GM21529 (cell line): ENCODE results near the gene FNTB.
A peak's percentile ranks its signal among the peaks of the same experiment; 100 is the strongest.

Experiments
- ATAC-seq: cut with Tn5 transposase; IDR thresholded peaks from one replicate; pipeline ENCODE4 v1.9.1; 2021; ENCODE audit not compliant: unreplicated experiment

Gene FNTB

DNA sequence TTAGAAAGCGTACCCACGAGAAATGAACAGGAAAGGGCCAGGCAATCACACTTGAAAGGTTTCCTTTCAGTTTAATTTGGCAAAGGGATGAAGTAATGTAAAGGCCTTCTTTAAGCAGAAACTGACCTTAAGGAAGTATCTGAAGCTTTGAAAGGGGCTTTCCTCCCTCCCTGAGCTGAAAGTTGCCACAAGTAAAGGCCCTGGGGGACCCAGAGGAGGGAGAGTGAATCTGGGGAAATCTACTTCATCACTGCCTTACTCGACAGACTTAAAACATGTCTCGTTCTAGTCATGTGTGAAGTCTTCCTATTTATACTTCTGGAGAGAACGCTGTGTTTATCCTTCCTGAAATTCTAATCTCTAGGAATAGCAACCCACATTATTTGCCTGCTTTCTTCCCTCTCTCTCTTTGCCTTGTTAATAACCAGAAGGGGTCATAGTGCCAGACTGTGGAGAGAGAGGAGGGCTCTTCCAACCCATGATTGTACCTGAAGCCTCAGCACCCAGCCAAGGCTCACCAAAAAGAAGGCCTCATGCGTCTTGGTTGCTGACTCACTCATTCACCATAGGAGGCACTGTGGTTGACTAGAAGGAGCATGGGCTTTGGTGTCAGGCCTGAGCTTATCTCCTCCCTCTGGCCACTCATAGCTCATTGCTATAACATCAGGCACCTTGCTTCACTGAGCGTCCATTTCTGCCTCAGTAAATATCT lies 33.9 kb upstream of the FNTB start:
- ATAC-seq, result peak; percentile 56

DNA sequence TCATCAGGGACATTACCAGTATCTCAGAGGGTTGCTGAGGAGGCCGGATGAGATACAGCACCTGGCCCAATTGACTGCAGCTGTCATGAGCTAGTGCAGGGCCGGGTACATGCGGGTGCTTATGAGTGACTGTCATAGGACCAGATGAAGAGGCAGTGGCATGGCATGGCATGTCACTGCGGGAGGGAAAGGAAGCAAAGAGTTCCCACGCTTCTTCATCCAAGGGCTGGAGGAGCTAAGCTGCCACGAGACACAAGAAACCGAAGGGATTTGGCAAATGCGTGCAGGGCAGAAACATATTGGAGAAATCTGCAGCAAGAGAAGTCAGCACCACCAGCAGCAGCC lies 33.4 kb upstream of the FNTB start:
- no peak for ATAC-seq

DNA sequence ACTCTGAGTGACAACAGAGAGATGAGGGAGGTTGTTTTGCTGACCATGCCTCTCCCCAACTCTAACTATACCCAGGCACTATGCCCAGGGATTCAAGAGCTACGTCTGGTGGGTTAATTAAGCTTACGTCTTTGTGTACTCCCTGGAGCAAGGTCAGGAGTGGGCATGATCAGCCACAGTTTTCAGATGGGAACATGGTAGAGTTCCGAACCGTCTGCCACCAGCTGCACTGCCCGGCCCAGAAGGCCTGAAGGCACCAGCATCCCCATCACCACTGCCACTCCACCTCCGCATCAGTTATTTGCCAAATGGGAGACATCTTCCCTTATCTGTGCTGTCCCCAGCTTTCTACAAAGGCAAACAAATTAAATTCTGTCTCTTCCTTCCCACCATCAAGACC lies 33.0 kb upstream of the FNTB start:
- ATAC-seq, result no peak

DNA sequence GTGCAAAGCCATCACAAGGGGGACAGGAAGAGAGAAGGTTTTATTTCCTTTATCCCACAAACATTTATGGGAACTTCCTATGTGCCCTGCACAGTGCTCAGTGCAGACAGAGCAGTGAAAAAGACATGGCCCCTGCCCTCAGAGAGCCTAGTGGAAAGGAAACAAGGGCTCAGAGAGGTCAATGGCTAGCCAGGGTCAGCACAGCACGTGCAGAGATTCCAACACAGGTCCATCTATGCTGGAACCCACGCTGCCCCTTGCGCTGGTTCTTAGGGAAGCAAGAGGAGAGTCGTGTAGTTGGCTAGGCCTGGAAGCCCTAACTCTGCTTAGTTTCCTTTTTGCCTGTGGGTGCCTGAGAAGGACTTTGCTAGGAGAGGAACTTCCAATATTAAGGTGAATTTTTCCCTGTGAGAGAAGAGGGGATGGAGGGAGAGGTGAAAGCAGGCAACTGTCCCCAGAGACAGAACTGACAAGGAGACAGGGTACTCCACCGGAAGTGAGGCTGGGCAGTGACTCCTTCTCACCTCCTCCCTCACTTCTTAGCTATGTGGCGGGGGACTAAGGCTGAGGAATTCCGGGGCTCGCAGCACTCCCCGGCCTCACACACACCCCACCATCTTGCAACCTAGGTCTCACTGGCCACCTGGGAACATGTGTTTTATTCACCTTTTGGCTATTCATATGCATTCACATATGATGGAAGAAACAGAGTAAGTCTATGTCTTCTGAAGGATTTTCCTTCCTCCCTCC lies 32.0 kb upstream of the FNTB start:
- no peak for ATAC-seq

DNA sequence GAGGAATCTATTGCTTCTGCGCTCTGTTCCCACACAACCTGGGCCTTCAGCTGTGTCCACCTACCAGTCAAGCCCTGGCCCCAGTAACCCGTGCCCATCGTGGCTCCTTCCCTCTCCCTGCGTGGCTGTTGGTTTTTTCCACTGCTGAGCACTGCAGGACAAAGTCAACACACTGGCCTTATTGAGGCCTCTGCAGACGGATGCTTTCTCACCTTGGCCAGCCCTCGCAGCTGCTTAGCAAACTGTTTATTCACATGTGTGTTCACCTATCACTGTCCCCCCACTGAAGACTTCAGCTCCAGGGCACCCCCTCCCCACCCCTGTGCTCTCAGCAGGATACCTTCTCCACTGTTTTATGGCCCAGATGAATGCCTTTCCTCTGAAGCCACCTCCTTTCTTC lies 31.4 kb upstream of the FNTB start:
- no peak for ATAC-seq

DNA sequence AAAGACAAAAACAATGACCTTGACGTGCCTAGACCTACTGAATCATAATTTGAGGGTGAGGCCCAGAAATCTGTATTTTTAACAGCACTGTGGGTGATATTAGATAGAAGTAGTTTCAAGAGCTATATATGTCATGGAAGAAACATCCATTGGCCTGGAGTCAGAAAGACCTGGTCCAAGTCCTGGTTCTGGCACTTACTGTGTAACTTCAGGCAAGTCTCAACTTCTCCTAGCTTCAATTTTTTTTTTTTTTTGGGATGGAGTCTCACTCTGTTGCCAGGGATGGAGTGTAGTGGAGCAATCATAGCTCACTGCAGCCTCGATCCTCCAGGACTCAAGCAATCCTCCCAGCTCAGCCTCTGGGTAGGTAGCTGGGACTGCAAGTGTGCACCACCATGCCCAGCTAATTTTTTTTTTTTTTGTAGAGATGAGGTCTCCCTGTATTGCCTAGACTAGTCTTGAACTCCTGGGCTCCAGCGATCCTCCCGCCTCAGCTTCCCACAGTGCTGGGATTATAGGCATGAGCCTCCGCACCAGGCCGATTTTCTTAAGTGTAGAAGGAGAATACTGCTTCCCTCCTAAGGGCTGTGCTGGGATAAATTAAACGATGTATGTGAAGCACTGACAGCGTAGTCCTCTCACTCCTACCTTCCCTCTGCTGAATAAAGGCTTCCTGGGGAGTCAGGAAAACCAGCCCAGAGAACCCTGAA lies 29.8 kb upstream of the FNTB start:
- ATAC-seq, result no peak

DNA sequence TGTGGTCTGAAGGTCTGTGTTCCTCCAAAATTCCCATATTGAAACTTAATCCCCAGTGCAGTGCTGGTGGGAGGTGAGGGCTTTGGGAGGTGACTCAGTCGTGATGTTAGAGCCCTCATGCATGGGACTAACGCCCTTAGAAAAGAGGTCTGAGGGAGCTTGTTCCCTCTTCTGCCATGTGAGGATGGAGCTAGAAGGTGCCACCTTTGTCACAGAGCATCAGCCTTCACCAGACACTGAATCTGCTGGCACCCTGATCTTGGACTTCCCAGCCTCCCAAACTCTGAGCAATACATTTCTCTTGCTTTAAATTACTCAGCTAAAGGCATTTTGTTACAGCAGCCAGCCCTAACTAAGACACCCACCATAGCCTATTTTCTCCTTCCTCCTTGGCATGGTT lies 28.5 kb upstream of the FNTB start:
- no peak for ATAC-seq

DNA sequence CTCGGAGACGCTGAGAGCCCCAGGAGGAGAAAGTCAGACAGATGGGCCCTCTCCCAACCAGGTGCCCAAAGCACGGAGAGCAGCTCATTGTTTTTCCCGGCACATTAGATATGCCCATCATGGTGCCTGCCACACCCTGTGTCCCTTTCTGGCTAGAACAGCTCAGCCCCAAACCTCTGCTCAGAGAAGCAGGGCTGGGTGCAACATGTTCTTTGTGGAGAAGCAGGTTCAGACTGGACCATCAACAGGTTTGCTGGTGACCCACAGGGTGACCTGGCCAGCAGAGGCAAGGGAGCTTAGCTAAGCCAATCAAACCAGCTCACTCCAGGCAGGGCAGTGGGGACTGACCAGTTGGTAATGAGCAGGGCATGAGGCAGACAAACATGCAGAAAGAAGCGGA lies 28.0 kb upstream of the FNTB start:
- no peak for ATAC-seq

DNA sequence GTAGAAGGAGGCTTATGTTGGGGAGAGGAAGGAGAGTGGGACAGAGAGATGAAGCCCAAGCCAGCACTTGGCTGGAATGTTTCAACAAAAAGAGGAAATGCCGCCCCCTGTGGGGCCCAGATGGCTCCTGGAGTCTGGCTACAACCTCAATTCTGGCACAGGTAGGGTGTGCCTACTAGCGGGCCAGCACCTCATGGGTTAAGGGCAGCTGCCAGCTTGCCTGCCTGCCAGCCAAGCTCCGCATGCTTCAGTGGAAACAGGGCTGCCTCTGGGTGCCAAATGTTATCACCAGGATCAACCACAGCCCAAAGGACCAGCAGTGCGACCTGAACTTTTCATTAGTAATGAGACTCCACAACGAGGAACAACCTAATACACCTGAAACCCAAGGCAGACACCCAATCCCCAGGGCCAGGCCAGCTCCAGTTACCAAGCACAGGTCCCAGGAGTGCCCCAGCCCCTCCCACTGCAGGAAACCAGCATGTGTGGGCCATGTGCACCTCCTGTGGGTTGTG lies 25.9 kb upstream of the FNTB start:
- ATAC-seq, result no peak

DNA sequence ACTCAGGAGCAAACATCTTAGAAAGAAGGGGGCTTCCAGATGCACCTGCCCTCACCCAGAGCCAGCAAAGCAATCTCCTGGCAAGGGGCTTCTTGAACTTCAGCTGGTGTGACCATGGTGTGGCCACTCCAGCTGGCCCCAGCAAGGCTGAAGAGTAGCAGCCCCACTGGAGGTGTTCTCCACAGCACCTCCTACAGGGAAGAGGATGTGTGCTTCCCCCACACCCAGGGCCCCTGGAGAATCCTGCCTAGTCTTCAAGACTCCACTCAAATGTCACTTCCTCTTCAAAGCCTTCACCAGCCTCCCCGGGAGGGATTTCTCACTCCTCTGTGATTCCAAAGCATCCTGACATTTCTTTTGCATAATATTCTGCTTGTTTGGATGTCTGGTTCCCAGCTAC lies 23.1 kb upstream of the FNTB start:
- ATAC-seq, result no peak

DNA sequence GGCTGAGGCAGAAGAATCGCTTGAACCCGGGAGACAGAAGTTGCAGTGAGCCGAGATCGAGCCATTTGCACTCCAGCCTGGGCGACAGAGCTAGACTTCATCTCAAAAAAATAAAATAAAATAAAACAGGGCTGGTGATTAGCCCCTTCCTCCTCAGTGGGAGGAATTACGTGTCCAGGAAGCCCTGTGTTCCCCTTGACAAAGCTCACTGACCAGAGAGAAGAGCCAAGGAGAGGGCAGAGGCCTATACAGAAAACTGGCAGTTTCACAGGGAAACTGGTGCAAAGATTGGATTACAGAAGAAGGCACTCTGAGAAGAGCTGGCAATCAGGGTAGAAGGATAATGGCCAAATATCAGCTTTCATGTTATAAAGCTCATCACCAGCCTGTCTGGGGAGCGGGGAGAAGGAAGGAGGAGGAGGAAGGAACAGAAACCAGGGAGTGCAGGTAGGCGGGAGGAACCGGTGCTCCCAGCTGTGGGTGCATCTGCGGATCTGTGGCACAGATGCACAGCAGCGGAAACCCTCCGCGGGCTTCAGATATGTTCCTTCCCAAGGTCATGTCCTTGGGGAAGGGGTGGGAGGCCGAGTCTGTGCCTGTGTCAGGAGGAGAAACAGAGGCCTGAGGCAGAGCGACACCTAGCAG lies 21.2 kb upstream of the FNTB start:
- ATAC-seq, result no peak

DNA sequence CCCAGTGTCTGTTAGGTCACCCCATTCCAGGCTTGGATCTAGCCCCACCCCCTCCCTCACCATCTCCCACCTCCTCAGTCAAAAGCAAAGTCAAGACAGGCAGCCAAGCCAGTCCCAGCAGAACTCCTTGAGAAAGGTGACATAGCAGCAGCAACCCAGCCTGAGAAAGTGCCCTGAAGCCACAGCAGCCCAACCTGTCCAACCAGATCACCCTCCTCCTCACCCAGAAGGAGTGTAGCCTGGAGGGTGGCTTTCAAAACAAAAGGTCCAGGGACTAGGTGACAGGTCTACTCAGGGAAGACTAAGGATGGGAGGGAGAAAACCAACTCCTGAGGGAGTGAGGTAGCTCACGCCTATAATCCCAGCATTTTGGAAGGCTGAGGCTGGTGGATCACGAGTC lies 19.7 kb upstream of the FNTB start:
- ATAC-seq, result no peak

DNA sequence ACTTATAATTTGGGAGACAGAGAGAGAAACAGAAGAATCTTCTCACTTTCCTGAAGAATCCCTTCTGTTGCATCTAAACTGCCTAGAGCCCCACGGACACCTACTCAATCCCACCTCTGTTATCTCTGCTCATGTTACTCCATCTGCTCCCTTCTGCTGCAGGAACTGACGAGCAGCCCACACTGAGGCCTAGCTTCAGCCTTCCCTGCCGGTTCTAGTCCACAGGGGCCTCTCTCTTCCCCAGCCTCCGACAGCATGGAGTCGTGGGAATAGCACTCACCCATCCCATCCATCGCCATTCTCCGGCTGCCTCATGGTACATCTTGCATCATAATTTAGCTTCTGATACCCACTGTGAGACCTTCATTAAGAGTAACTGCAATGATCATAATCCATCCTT lies 18.5 kb upstream of the FNTB start:
- ATAC-seq, result no peak

DNA sequence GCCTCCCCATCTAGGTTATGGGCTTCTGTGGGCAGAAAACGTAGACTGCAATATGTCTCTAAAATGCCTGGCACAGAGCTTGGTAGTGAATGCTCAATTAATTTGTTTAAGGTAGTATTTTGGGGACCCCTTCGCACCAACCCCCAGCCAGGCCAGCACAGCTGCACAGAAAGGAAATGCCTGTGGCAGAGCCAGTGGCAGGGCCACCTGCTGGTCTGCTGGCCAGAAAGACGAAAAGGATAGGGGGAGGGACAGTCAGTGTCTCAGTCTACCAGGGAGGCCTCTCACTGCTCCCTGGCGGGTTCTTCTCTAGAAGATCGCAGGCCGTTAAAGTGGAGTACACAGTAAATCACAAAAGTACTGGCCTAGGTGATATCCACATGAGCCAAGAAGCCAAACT lies 18.0 kb upstream of the FNTB start:
- ATAC-seq, result no peak

DNA sequence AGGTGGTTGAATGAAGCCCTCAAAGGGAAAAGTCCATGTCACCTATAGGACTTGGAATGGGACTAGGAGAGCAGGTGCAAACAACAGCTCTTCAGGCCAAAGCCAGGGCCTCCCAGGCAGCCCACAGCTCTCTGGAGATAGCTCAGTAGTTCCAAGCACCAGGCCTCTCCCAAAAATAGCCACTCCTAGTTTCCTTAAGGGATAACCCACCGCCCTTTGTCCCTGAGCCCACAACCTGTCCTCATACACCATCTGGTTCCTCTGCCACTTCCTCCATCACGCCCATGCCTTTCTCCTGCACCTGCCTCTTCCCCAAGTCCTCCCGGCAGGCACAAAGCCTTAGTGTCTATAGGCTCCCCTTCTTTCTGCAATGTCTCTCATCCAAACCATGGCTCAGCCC lies 16.7 kb upstream of the FNTB start:
- no peak for ATAC-seq

DNA sequence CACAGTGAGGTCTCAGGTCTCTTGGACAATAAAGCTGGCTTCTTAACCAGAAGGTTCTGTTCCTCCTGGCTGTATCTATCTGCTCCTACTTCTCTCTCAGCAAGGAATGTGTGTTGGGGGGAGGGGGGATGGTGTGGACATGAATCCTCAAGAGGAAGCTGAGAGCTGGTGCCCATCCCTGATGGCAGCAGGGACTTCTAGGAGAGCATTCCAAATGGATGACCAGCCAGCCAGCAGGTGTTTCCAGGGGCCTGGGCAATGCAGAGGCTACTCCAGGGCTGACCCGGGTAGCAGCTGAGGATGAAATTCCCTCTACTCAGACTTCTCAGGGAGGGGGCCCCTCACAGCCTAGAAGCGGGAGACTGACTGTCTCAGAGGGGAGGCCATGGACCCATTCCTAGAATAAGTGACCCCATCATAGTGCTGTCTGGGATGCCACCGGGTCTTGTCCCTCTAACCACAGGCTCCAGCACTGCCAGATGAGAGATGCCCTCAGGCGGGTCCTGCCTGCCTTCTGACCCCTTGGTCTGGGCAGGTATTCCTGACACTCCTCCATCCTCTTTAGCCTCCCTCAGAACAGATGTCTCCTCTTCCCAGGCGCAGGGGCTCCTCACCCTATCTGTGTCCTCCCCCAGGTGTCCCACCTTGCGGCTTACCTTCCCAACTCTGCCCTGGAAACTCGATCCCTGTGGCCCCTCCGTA lies 15.8 kb upstream of the FNTB start:
- no peak for ATAC-seq

DNA sequence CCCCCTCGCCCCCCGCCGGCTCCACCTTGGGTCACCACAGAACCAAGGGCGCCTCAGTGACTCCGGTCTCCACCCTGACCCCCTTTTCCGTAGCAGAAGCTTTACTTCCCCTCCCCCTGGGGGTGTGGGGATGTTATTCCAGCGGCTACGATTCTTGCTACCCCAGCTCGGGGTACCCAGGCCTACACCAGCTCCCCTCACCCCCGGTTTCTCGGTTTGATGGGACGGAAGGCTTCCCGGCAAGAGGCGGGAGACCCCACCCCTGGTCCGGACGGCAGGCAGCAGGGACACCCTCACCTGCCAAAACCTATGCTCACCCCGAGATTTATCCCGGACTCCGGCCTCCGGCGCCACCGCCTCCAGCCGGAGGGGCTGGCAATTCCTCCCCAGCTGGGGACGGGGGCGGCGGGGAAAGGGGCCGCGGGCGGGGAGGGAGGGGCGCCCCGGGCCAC lies 15.2 kb upstream of the FNTB start:
- ATAC-seq, result no peak

DNA sequence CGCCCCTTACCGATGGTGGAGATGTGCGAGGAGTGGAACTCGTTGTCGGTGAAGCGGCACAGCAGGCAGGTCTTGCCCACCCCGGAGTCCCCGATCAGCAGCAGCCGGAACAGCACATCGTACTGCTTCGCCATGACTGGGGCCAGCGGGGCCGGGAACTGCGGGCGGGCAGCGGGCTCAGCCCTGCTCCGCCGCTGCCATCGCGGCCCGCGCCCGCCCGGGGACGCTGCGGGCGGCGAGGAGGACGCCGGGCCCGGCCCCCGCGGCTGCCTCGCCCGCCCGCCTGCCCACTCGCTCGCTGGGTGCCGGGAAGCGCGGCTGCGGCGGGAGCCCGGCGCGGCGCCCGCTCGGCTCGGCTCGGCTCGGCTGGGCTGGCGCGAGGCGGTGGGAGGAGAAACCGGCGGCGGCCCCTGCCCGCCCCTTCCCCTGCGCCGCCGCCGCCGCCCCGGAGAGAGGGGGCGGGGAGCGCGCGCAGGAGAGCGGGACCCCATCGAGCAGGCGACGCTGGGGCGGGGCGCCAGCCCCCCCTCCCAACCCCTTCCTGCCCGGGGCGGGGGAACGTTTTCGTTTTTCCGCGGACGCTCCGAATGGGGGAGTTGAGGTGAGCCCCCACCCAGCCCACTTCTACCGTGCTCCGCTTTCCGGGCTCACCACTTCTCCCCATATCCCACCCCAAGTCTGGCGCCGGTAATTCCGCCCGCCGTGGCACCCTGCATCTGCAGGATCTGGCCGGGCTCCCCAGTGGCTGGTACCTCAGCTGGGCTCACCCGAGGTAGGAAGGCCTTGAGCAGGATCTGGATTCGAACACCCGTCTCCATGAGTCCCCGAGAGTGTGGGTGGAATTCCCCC lies 14.5 kb upstream of the FNTB start, which contains the start of gene RAB15:
Gene RAB15, minus strand, starts transcription at position 394 of the 849 bp plus-strand sequence. Its CDS starts 260 bp downstream, at position 134.
- peak; percentile 47 for ATAC-seq

DNA sequence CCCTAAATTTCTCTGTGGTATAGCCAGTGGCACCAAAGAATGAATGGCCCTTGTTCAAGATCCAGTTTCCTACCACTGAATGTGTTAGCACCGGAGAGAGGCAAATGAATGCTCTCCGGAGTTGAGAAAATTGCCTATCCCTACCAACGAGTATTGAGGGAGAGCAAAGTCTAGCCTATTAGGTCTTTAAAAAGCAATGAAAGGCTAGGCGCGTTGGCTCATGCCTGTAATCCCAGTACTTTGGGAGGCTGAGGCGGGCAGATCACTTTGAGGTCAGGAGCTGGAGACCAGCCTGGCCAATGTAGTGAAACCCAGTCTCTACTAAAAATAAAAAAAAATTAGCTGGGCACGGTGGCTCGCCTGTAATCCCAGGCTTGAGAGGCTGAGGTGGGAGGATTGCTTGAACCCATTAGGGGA lies 13.7 kb upstream of the FNTB start:
- ATAC-seq, result no peak

DNA sequence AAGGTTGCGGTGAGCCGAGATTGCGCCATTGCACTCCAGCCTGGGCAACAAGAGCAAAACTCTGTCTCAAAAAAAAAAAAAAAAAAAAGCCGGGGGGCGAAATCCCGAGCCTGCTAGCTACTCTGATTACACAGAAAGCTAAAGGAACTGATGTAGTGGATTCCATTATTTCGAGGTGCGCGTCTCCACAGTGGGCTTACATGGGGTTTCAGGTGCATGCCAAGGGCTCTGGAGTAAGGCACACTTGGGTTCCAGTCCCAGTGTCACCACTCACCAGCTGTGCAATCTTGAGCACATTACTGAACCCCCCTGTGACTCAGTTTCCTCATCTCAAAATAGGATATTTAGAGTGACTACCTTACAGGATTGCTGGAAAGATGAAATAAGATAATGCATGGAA lies 12.9 kb upstream of the FNTB start:
- no peak for ATAC-seq
